Thymus (tissue), 14 donors: ENCODE results near the gene SNX15. TPM values are rescaled to one million over a fixed set of nuclear protein-coding genes. Genes with fewer than 3 reads are reported as not detected.
"Not testable (repeated sequence)": the region's sequence is repeated elsewhere in the genome, so short reads cannot be mapped to it uniquely, and the experiment has no call there.

Experiments used
- DNase-seq, 9 donors: peaks; one replicate each; pipeline ENCODE4 v3.0.0-alpha.2; 2013; ENCODE audit warnings: low spot score in 9 of 9, low read depth in 6 of 9, missing footprints in 1 of 9
- H3K27ac ChIP-seq, 2 donors: one replicate each; pipeline ENCODE4 v1.5.1; 2013; ENCODE audit warnings: control low read depth in 1 of 2, low read depth in 1 of 2, low read length in 1 of 2, mild to moderate bottlenecking in 1 of 2, moderate library complexity in 1 of 2
- H3K27me3 ChIP-seq, 2 donors: one replicate each; pipeline ENCODE4 v1.5.1; 2013; ENCODE audit warnings: low read length in 1 of 2; ENCODE audit not compliant: control insufficient read depth in 2 of 2, insufficient read depth in 1 of 2
- H3K36me3 ChIP-seq, 2 donors: one replicate each; pipeline ENCODE4 v1.5.1; 2013; ENCODE audit warnings: low read length in 1 of 2, mild to moderate bottlenecking in 1 of 2, moderate library complexity in 1 of 2; ENCODE audit not compliant: control insufficient read depth in 2 of 2, insufficient read depth in 2 of 2
- H3K4me1 ChIP-seq, 2 donors: one replicate each; pipeline ENCODE4 v1.5.1; 2013; ENCODE audit warnings: low read length in 2 of 2; ENCODE audit not compliant: control insufficient read depth in 2 of 2, insufficient read depth in 2 of 2
- H3K4me3 ChIP-seq, 2 donors: one replicate each; pipeline ENCODE4 v1.5.1; 2013; ENCODE audit warnings: low read length in 2 of 2, control low read depth in 1 of 2, mild to moderate bottlenecking in 1 of 2
- H3K9me3 ChIP-seq, 2 donors: one replicate each; pipeline ENCODE4 v1.5.1; 2013; ENCODE audit warnings: low read length in 1 of 2, mild to moderate bottlenecking in 1 of 2; ENCODE audit not compliant: control insufficient read depth in 2 of 2, insufficient read depth in 1 of 2
- WGBS: extraction: QIAGEN DNeasy Blood & Tissue Kit; methylation state at CpG from one replicate; pipeline ENCODE4 v1.1.7; 2013; 5-methylcytosine and 5-hydroxymethylcytosine counted together
- long read RNA-seq, 10 donors: transcript quantifications; one replicate each; lab custom pipeline, GENCODE V29; 2026
- polyA plus RNA-seq: library from polyadenylated mRNA; stranded (reverse); fragments of 200-250 nt; gene quantifications from one replicate; pipeline ENCODE4 v1.2.3, GENCODE V29; 2013
- total RNA-seq: library from RNA; stranded (reverse); fragments of 120-200 nt; gene quantifications from one replicate; pipeline ENCODE4 v1.2.4, GENCODE V29; 2013
- donor health status: healthy.

SNX15 gene, protein sequence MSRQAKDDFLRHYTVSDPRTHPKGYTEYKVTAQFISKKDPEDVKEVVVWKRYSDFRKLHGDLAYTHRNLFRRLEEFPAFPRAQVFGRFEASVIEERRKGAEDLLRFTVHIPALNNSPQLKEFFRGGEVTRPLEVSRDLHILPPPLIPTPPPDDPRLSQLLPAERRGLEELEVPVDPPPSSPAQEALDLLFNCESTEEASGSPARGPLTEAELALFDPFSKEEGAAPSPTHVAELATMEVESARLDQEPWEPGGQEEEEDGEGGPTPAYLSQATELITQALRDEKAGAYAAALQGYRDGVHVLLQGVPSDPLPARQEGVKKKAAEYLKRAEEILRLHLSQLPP
- 10.6 TPM for total RNA-seq
- 15.4 TPM for polyA plus RNA-seq
- long read RNA-seq, donor 1, partial matches to known transcripts, result 0 of 1 reads
- long read RNA-seq, donor 1, other reads (novel, unspliced or antisense), result 0 of 1 reads
- long read RNA-seq, donor 2, result 0 reads
- long read RNA-seq, donor 3, transcript SNX15-202 (8 exons, 1,939 nt), result major isoform, 5 of 5 reads
- long read RNA-seq, donor 3, partial matches to known transcripts, result 0 of 5 reads
- long read RNA-seq, donor 3, other reads (novel, unspliced or antisense), result 0 of 5 reads
- long read RNA-seq, donor 4, partial matches to known transcripts, result 0 of 4 reads
- long read RNA-seq, donor 4, other reads (novel, unspliced or antisense), result 0 of 4 reads
- long read RNA-seq, donor 5, transcript SNX15-202 (8 exons, 1,939 nt), result major isoform, 7 of 7 reads
- long read RNA-seq, donor 5, partial matches to known transcripts, result 0 of 7 reads
- long read RNA-seq, donor 5, other reads (novel, unspliced or antisense), result 0 of 7 reads
- long read RNA-seq, donor 6, transcript SNX15-202 (8 exons, 1,939 nt), result major isoform, 9 of 9 reads
- long read RNA-seq, donor 6, partial matches to known transcripts, result 0 of 9 reads
- long read RNA-seq, donor 6, other reads (novel, unspliced or antisense), result 0 of 9 reads
- long read RNA-seq, donor 7, partial matches to known transcripts, result 0 of 4 reads
- long read RNA-seq, donor 7, other reads (novel, unspliced or antisense), result 0 of 4 reads
- long read RNA-seq, donor 8, partial matches to known transcripts, result 0 of 3 reads
- long read RNA-seq, donor 8, other reads (novel, unspliced or antisense), result 0 of 3 reads
- long read RNA-seq, donor 9, partial matches to known transcripts, result 0 of 5 reads
- long read RNA-seq, donor 9, other reads (novel, unspliced or antisense), result 0 of 5 reads
- long read RNA-seq, donor 10, partial matches to known transcripts, result 0 of 2 reads
- long read RNA-seq, donor 10, other reads (novel, unspliced or antisense), result 0 of 2 reads

DNA sequence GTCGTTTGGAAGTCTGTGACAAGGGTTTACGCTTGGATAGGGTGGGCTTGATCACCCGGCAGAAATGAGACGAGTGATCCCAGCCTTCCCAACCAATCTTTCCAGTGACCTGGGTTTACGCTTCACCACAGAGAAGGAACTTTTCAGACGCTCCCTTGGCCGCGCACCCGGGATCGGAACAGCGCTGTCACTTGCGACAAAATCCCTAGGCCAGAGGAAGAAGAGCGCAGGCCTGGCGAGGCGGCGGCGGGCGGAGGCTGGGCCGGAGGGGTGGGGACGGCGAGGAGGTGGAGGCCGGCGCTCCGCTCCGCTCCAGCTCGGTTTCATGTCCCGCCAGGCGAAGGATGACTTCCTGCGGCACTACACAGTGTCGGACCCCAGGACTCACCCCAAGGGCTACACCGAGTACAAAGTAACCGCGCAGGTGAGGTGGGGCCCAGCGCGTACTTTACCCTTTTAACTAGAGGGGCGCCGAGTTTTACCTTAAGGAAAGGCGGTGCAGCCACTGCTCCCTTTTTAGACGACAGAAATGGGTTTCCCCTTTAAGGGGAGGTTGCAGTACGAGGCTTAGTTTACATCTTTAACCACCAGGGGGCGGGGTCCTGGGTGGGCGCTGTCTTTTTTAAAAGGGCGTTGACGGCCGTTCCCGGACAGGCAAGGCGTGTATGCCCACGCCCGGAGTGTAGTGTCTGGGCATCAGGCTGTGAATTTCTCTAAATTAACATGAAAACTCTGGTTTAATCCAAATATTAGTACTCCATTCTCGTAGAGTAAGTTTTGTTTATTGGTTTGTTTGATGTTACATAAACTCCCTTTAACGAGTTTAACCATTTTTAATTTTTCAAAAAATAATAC is at the start of gene SNX15:
Gene SNX15, plus strand, starts transcription at position 227 of the 855 bp plus-strand sequence. Its CDS starts 99 bp downstream, at position 326.
- 2% methylated on average over 51 of the region's 51 CpGs for WGBS
- H3K4me3 ChIP-seq, result peak within 1 kb of the TSS; percentile 54 to 79
- no peaks in the 10 kb centered on the region for H3K9me3 ChIP-seq
- H3K27ac ChIP-seq, result peak within 1 kb of the TSS; percentile 88 to 95
- H3K36me3 ChIP-seq, result peaks cover 6 to 7% of the 10 kb centered on the region in 2 donors
- H3K4me1 ChIP-seq, result peaks cover 8 to 13% of the 10 kb centered on the region in 2 donors
- H3K27me3 ChIP-seq, result no peaks in the 10 kb centered on the region
- DNase-seq, result peak; percentile 92 to 99 (median 96)

DNA sequence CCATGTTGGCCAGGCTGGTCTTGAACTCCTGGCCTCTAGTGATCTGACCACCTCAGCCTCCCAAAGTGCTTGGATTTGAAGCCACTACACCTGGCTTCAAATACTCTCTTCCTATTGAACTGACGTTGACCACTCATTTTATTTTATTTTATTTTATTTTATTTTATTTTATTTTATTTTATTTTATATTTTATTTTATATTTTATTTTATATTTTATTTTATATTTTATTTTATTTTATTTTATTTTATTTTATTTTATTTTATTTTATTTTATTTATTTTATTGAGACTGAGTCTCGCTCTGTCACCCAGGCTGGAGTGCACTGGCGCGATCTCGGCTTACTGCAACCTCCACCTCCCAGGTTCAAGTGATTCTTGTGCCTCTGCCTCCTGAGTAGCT is 43.9 kb upstream of the SNX15 start:
- H3K4me1 ChIP-seq, H3K27ac ChIP-seq, H3K27me3 ChIP-seq, H3K4me3 ChIP-seq, DNase-seq, H3K36me3 ChIP-seq, H3K9me3 ChIP-seq: not testable (repeated sequence)
- WGBS, result 91% methylated on average over 5 of the region's 5 CpGs

DNA sequence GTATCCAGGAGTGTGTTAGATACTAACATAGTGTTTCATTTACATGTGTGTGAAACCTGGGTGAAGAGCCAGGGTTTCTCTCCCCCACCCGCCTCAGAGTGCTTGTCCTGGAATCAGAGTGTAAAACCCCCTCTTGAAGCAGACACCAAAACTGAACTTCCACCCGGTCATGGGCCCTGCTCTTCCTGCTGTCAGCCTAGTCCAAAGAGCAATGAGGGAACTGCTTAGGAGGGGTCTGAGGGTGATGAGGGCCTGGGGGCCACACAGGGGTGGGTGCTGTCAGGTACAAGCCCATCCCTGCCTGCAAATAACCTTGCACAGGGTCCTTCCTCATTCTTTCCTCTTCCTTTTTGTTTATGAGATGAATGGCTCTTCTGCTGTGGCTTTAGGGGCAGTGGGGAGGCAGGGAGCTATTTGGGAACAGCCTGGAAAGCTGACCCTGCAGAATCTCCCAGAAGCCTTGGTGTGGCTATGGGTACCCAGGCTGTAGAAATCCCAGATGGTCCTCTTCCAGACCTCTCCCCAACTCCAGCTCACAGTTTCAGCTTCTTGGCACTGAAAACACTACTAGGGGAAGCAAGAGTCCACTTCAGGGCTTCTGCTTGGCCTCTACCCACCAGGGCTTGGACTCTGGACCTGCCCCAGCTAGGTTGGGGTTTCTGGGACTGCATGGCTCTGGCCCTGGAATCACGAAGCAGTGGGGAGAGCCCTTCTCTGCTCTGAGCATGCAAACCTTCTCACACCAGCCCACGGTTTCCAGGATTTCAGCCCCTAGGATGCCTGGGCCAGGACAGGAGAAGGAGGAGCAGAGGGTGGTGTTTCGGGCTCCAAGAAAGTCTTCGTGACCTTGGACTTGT is 39.0 kb upstream of the SNX15 start:
- Histone ChIP-seq H3K9me3 (no peaks in the 10 kb centered on the region), H3K27me3 (peaks cover 0 to 13% of the 10 kb centered on the region in 2 donors), H3K4me1 (no peaks in the 10 kb centered on the region), H3K4me3 (no peak overlapping the region), H3K27ac (no peak overlapping the region), H3K36me3 (no peaks in the 10 kb centered on the region)
- DNase-seq, result no peak
- 93% methylated on average over 6 of the region's 6 CpGs for WGBS

DNA sequence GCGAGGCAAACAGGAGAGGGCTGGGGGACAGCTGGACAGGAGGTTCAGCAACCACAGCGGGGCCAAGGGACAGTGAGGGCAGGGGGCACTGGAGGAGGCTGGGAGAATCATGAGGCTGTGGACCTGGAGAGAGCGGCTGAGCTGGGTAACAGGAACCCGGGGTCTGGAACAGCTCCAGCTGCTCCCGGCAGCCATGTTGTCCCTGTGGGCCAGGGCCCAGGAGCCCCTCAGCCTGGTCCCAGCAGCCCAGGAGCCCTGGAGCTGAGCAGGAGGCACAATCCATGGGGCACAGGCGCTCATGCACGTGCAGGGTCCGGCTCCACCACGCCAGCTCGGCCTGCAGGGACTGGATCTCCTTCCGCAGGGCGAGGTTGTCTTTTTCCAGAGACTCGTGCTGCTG is 37.8 kb upstream of the SNX15 start:
- Histone ChIP-seq H3K27me3 (peaks cover 0 to 13% of the 10 kb centered on the region in 2 donors), H3K4me1 (no peaks in the 10 kb centered on the region), H3K9me3 (no peaks in the 10 kb centered on the region), H3K27ac (no peak overlapping the region), H3K36me3 (no peaks in the 10 kb centered on the region), H3K4me3 (no peak overlapping the region)
- WGBS, result 91% methylated on average over 13 of the region's 13 CpGs
- no peak for DNase-seq

DNA sequence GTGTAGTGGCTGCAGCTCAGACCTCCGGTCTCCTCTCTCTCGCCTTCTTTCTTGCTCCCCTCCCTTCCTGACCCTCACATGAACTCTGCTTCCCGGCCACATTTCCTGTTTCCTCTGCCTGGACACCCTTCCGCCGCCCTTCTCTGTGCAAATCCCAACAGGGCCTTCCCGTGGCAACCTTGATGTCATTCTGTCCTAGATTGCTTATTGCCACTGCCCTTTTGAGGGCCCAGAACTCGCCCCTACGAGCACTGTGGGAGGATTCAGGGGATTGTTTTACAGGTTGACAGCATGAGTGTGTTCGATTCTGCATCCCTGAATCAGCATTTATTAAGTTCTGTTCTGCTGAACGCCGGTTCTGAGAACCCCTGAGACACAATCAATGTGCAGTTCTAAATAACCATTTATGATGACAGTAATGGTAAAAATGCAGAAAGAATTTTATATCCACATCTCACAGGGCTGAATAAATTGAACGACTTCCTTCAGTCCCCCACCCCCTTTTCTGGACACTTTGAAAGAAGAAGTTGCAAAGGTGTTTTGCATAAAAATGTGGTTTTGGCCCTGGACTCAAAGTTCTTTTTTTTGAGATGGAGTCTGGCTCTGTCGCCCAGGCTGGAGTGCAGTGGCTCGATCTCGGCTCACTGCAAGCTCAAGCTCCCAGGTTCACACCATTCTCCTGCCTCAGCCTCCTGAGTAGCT is 36.9 kb upstream of the SNX15 start:
- Histone ChIP-seq H3K4me1 (no peaks in the 10 kb centered on the region), H3K36me3 (no peaks in the 10 kb centered on the region), H3K9me3 (no peaks in the 10 kb centered on the region), H3K27ac (no peak overlapping the region), H3K4me3 (no peak overlapping the region), H3K27me3 (peaks cover 0 to 13% of the 10 kb centered on the region in 2 donors)
- 44% methylated on average over 15 of the region's 15 CpGs for WGBS
- no peak for DNase-seq

DNA sequence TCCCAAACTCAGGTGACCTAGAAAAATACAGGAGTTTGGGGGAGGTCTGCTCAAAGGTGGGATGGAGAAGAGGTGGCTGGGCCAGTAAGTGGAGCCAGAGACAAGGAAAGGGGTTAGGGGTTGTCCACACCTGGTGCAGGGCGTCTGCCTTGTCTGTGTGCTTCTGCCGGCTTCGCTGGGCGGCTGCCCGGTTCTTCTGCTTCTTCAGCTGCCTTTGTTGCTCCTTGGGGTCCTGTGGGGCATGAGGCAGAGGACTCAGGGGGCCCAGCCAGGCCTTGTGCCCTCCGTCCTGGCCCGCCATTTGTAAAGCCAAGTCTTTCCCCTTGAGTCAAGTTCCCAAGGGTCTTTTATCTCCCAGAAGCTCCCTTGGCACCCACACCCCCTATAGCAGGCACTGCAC is 32.9 kb upstream of the SNX15 start:
- no peak for DNase-seq
- Histone ChIP-seq H3K4me3 (no peak overlapping the region), H3K27ac (no peak overlapping the region), H3K27me3 (peaks cover 0 to 15% of the 10 kb centered on the region in 2 donors), H3K9me3 (no peaks in the 10 kb centered on the region), H3K36me3 (no peaks in the 10 kb centered on the region), H3K4me1 (no peaks in the 10 kb centered on the region)
- WGBS, result 98% methylated on average over 7 of the region's 7 CpGs

DNA sequence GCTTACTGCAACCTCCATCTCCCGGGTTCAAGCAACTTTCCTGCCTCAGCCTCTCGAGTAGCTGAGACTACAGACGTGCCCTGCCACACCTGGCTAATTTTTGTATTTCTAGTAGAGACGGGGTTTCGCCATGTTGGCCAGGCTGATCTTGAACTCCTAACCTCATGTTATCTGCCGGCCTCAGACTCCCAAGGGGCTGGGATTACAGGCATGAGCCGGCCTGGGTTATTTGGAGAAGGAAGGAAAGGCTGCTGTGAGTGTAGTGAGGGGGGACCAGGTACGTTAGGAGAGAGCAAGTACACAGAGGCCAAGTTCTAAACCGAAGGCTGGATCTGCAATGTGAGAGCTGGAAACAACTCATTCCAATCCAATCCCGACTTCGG is 30.9 kb upstream of the SNX15 start:
- H3K27ac ChIP-seq, result no peak overlapping the region
- WGBS, result 61% methylated on average over 11 of the region's 11 CpGs
- no peak overlapping the region for H3K4me3 ChIP-seq
- no peaks in the 10 kb centered on the region for H3K4me1 ChIP-seq
- H3K9me3 ChIP-seq, result no peaks in the 10 kb centered on the region
- DNase-seq, result no peak
- peaks cover 0 to 7% of the 10 kb centered on the region in 2 donors for H3K27me3 ChIP-seq
- H3K36me3 ChIP-seq, result no peaks in the 10 kb centered on the region
